Epidermal melanocyte (primary cell): ENCODE measurements around the gene SAMD1.

Experiments
- DNase-seq: peaks from one replicate; pipeline ENCODE4 v3.0.0; 2011; ENCODE audit warnings: low spot score; ENCODE audit not compliant: insufficient read length

Gene SAMD1

DNA sequence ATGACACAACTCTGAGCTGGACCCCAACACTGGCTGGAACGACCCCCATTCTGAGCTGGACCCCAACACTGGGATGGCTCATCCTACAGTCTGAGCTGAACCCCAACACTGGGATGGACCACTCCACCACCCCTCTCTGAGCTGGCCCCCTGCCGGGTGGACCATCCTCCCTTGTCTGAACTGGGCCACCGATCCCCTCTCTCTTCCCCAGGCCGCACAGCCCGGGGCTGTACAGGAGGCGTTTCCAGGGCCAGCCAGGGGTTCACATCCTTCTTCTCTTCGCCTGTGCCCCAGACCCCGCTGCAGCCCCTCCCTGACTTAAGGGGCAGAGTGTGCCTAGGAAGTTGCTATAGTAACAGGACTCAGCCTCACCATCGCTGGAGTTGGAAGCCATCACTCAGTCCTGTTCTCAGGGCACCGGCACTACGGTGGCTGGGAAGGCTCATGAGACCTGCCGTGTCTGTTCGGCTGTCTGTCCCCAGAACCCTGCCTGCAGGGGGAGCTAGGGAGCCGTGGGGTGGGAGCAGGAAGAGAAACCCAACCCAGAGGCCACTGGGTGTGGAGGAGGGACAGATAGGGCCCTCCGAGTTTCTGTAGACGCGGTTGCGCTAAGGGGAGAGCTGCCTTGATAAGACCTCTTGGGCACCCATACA, 23.3 kb upstream of the SAMD1 start:
- DNase-seq: no peak

DNA sequence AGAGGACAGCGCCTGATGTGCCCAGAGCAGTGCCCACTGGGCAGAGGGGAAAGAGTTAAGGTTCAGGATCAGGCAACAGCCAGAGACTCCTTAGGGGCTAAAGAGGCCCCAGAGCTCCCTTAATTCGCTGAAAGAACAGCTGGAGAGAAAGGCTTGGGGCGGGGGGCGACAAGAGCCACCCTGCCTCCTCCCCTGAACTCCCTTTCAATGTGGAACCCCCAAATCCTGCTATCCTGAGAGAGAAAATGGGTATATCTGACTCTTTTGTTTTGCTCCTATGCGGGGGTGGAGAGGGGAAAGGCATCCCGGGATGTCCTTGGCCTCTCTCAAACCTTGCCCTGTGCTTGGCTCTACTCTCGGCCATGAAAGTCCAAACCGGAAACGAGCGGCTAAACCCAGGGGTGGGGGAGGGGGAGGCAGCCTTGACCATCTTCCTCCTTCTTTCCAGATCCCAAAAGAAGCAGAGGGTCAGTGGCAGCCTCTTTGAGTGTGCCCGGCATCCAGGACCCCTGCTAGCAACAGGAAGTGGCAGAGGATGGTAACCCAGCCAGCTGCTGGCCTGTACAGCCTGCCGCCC, 22.3 kb upstream of the SAMD1 start:
- no peak for DNase-seq

DNA sequence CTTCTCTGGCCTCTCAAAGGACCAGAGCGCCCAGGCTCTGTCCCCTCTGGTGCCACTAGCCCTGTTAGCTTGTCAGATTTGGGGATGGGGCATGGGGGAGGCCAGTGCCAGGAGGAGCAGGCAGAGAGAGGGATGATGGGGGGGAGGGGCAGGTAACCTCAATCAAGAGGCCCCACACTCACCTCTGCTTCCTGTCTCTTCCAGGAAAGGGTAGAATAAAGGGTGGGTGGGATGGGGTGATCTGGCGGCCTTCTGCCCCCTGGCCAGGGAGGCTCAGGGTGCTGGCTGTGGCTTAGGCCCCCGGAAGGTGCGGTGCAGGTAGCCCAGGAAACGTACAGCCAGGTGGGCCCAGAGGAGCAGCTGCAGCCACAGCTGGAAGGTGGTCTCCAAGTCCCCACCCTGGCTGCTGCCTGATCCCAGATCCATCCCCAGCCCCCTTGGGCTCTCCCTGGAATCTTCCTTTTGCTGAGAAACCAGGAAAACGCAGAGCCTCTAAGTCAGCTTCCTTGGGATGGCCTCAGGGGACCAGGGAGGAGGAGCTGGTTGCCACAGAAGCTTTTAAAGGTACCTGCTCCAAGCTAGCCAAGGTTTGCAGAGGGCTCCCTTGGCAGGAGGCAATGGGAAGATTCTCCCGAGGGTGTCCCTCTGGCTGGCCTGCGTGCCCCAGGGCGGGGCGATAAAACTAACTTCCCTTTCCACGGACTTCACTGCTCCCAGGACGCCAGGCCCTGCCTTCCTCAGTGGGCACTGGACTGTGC, 21.7 kb upstream of the SAMD1 start:
- no peak for DNase-seq

DNA sequence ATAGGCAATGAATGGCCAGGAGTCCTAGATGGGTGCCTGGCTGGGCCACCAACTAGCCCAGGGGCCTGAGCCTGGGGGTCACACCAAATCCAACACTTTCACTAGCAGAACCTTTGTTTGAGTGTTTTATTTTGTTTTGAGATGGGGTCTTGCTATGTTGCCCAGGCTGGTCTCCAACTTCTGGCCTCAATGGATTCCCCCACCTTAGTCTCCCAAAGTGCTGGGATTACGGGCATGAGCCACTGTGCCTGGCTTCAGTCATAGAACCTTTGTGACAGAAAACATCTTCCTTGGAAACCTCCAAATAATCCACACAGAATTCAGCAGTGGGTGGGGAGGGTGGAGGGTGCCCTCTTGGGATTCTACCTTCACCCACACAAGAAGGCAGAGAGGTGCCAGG, 20.9 kb upstream of the SAMD1 start:
- no peak for DNase-seq

DNA sequence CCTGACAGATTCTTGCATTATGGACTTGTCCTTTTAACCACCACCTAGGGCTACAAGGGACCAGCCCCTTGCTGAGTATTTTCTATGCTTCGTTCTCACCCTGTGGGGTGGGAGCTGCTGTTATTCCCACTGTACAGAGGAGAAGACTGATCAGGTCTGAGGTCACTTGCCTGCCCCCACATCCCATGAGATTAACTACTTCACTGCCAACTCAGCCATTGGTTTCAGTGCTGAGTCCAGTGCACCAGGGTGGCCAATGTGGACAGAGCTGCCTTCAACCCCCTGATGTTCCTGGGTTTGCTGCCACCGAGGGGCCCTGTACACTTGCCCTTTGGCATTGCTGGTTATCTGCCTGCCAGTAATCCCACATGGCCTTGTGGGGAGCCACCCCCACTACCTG, 20.1 kb upstream of the SAMD1 start:
- no peak for DNase-seq

DNA sequence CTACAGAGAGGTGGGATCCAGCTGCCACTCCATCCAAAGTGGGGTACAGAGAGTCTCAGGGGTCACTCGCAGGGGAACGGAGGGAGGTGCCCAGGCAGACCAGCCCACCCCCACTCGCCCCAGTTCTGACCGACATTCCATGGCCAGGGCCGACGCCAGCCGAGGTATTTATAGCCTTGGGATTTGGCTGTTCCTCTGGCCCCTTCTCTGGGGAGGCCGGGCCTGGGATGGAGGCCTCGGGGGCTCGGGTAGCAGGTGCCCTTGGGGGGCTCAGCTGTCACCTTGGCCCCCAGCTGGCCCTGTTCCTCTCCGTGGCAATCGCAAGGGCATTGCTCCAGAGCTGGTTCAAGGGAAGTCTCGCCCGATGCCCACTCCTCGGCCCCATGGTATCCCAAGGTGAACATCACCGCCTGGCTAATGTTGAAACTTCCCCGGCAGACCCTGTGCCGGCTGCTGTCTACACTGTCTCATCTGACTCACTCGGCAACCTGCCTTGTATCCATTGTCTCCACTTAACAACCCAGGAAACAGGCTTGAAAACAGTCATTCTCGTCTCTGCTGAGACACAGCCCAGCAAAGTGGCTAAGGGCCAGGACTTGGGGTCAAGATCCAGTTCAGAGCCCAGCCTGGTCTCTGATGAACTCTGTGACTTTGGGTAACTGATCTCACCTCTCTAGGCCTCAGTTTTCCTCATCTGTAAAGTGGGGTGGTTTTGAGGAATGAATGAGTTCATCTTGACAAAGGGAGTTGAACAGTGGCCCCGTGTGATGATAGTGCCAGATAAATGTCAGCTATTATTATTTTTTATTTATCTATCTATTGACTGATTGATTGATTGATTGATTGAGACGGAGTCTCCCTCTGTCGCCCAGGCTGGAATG, 17.3 kb upstream of the SAMD1 start:
- DNase-seq: no peak

DNA sequence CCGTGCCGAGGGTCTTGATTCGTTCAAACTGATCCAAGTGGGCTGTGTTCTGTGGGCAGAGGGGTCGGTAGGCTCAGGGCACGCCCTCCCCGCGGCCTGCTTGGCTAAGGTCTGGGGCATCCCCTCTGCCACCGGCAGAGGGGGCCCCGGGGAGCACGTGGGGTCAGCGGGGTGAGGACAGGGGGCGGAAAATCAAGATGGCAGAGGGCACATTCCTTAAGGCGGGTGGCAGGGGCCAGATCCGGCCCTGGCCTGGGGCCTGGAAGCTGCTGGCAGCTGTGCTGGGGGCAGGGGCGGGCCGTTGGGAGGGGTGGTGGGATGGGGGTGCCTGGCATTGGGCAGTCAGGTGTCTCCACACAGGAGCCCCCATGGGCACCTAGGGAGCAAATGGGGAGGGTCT, 16.3 kb upstream of the SAMD1 start:
- no peak for DNase-seq

DNA sequence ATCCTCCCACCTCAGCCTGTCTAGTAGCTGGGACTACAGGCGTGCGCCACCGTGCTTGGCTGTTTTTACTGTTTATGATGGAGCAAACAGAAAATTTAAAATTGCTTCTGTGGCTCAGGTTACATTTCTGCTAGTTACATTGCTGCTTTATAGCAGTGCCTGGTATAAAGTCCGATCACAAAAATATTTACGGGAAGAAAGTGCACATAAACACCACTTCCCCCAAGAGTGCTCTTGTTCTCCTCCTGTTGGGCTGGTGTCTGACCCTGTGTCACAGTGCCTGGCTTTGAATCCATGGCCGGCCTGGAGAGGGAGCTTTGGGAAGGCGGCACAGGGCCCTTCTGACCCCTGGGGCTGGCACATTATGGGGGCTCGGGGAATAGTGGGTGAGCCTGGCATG, 15.1 kb upstream of the SAMD1 start:
- no peak for DNase-seq

DNA sequence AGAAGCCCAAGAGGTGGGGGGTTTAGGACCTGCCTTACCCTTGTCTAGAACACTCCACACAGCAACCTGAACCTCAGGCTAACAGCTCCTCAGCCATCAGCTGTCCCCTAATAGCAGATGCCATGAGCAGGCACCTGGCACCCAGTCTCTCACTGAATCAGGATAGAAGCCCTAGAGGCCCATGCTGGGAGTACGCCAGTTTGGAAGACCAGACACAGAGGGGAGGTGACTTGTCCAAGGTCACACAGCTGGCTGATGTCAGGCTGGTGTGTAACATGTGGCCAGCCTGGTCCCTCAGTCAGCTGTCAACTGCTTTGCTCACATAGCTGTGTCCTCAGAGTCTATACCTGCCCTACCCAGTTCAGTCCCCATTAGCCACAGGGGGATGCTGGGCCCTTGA, 12.8 kb upstream of the SAMD1 start:
- no peak for DNase-seq

DNA sequence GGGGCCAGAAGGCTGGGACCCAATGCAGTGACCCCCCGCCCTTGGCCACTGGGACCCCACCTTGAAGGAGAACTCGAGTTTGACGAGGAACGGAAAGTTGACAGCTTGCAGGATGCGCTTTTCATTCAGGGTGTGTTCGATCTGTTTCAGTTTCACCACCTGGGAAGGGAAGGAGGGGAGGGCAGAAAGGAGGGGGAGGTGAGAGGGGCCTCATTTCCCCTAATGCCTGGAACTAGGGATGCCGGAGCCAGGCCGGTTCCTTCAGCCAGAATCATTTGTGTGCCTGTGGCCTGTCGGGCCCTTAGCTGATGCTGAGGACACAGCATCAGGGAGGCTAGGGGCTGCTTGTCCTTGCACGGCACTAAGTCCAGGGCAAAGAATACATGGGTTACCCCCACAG, 12.2 kb upstream of the SAMD1 start:
- DNase-seq: no peak

DNA sequence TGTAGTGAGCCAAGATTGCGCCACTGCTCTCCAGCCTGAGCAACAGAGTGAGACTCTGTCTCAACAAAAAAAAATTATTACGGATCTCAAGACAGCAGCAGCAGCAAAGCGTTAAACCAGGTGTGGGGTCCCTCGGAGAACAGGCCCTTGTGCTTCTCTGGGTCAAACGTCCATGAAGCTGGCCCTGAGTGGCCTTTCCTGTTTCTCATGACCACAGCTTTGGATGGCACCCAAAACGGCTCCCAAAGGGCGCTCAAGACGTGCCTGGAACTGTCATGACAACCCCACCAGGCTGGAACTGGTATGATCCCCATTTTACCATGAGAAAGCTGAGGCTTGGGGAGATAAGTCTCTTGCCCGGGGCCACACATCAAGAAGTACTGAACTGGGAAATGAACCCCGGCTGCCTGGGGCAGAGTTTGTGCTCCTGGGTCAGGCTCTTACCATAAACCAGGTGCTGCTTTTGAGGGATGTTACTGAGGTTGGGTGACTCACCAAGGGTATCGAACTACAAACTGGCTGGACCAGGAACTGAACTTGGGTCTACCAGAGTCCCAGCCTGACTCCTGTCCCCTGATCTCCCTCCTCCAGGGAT, 11.6 kb upstream of the SAMD1 start:
- no peak for DNase-seq

DNA sequence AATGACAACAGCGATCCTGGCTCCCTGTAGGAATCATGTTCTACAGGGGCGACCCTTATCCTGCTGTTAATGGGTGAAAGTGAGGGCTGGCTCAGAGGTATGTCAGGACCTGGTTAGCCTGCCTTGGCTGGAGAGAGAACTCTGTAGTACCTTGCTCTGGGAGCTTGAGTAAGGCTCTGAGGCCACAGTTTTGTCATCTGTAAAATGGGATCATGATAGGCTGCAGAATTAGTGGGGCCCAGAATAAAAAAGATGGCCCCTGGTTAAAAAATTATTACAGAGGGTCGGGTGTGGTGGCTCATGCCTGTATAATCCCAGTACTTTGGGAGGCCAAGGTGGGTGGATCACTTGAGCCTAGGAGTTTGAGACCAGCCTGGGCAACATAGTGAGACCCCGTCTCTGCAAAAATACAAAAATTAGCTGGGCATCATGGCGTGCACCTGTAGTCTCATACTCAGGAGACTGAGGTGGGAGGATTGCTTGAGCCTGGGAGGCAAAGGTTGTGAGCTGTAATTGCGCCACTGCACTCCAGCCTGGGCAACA, 10.5 kb upstream of the SAMD1 start:
- DNase-seq: no peak

DNA sequence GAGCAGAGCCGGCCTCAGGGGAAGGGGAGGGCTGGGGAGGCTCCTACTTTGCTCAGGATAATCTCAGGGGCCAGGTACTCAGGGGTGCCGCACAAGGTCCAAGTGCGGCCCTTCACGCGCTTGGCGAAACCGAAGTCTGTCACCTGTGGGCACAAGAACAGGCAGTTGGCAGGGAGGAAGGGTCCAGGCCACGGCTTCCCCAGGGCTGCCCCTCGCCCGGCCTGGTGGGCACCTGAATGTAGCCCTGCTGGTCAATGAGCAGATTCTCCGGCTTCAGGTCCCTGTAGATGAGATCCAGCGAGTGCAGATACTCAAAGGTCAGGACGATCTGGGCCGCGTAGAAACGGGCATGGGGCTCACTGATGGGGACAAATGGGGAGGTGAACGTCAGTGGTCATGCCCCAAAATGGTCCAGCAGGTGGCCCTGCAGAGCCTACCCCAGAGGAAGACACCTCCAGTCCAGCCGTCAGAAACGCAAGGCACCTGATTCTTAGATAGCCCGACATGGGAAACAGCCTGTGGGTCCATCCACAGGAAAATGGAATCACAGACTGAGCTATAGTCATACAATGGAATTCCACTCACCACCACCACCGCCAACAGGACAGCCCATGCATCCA, 7.1 kb upstream of the SAMD1 start:
- no peak for DNase-seq

DNA sequence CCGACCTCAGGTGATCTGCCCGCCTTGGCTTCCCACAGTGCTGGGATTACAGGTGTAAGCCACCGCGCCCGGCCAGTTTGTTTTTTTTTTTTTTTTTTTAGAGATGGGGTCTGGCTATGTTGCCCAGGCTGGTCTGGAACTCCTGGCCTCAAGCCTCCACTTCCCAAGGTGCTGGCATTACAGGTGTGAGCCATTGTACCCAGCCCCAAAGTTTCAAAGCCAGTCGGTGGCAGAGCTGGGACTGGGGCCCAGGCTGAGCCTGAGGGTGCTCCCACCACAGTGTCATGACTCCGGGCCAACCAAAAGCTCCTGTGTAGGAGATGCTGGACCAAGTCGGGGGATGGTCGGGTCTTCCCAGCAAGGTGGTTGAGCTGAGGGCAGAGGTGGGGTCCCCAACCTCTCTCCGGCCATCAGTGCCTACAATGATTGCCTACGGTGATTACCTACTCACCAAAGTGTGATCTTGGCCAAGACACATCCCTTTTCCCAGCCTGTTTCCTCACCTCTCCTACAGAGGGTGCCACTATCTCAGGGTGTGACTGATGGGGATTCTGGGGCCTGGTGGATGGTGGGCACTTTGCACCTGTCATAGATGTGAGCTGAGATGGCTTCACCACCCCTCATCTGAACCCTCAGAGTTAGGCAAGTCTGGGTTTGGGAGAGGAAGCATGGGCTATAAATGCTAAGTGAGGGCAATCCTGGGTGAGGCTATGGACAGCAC, 5.9 kb upstream of the SAMD1 start:
- no peak for DNase-seq

DNA sequence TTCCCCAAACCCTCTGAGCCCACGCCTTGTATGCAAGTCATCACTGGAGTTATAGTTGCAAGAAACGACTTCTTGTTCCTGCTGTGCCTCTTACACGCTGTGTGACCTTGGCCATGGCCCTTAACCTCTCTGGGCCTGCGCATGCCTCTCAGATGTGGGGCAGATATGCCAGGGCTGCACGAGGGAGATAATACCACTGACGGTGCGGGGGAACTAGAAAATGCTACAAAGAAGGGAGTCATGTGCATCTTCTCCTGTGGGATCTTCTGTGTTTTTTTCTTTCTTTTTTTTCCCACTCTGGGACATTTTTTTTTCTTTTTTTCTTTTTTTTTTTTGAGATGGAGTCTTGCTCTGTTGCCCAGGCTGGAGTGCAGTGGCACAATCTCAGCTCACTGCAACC, 4.3 kb upstream of the SAMD1 start:
- DNase-seq: no peak

DNA sequence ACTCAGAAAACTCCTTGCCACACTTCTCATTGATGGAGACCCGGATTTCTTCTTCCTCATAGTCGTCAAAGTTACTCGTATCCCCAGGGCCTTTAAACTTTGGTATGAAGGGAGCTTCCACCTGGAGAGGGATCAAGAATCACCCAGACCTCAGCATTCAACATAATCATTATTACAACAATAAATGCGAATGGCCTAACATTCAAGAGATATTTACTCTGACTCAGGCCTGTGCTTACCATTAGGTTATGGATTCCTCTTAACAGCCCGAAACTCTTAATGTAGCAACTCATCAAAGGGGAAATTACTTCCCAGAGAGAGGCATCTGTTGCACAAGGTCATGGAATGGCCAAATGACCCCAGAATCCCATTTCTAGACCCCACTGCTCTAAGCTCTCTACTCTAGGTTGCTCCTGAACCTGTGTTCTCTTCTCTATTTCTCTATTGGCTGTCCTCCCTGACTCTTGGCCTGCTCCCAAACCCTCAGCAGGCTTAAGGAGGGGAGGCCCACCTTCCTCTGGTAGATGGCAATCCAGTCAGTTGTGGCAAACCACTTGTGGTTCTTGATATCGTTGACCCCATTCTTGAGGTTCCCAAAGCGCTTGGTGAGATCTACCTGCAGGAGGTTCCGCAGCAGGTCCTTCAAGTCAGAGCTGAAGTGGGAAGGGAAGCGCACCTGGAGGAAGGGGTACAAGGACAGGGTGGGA, 2.7 kb upstream of the SAMD1 start:
- DNase-seq: no peak

DNA sequence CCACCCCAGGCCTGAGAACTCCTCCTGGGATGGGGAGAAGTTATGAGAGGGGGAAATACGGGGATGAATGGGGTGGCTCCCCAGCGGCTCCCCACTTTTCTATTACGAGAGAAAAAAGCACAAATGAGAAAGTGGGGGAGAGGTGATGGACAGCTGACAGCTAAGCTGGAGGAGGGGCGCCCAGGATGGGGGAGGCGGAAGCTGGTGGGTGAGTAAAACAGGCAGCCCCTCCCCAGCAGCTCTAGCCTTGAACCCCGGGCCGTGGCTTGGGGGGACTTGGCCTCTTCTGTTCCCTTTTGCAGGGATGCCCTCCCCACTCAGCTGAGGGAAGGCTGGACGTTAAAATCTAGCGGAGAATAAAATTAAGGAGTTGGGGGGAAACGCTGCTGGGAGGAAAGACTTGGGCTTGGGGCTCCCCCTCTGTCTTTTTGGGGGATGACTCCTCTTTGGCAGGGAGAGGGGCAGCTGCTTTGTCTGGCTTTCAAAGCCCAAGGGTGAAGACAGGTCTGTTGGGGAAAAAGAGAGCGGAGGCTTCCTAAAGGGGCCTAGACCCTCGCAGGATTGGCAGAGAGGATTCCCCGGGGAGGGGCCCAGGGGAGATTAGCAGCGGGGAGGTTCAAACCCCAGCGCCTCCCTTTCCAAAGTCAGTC, 1.4 kb upstream of the SAMD1 start:
- no peak for DNase-seq

DNA sequence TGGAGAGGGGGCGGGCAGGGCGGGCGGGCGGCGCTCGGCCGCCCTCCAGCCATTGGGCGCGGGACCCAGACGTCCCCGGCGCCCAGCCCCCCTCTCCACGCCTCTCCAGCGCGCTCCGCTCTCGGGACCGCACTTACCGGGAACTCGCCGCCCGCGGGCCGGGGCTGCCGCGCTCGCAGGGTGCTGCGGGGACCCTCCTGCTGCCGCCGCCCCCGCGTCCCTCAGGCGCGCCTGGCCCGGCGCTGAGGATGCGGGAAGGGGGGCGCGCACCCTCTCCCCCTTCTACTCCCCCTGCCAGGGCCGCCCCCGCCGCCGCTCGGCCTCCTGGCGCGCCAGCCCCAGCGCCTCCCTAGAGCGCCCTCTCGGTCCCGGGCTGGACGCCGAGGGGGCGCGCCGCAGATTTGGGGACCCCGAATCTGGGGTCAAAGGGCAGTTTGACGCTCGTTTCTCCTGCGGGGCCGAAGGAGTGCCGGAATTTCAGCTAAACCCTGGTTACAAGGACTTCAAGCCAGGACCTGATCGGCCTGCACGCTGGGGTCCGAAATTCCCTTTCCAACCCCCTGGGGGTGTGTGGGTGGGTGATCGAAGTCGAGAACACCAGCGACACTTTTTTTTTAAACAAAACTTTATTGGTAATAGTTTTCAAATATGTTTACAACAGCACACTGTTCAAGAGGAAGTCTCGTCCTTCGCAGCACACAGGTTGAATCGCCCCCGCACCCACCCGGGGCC, 696 bp upstream of the SAMD1 start:
- no peak for DNase-seq
